Activated CD8-positive, alpha-beta T cell treated with anti-CD3 and anti-CD28 coated beads for 36 hours (primary cell): ENCODE results near the gene KLHDC7A. TPM values are rescaled to one million over a fixed set of nuclear protein-coding genes. Genes with fewer than 3 reads are reported as not detected.

Experiments
- ATAC-seq: fragments of 200-7000 bp; cut with Tn5 transposase; one replicate; pipeline ENCODE4 v1.10.0; 2021; ENCODE audit warnings: mild to moderate bottlenecking, moderate library complexity
- CTCF ChIA-PET: fragments of 350-600 bp; sonication (Branson Sonifier 250); formaldehyde crosslinking; loops from one replicate; lab custom pipeline; 2021; ENCODE audit warnings: antibody characterized with exemption; lab: Charles Lee
- POLR2A ChIA-PET: fragments of 350-600 bp; sonication (Branson Sonifier 250); formaldehyde crosslinking; loops from one replicate; lab custom pipeline; 2021; ENCODE audit warnings: antibody characterized with exemption; lab: Charles Lee
- DNase-seq: peaks from one replicate; pipeline ENCODE4 v3.0.0-alpha.2; 2020
- H3K27ac Mint-ChIP-seq: one replicate; pipeline ENCODE4 v1.8.0; 2021; ENCODE audit warnings: mild to moderate bottlenecking, mixed read lengths
- H3K27me3 Mint-ChIP-seq: one replicate; pipeline ENCODE4 v1.8.0; 2021; ENCODE audit warnings: mixed read lengths
- H3K36me3 Mint-ChIP-seq: one replicate; pipeline ENCODE4 v1.8.0; 2021; ENCODE audit warnings: low read depth, mixed read lengths
- H3K4me1 Mint-ChIP-seq: one replicate; pipeline ENCODE4 v1.8.0; 2021; ENCODE audit warnings: low read depth, mixed read lengths
- H3K4me3 Mint-ChIP-seq: one replicate; pipeline ENCODE4 v1.8.0; 2021; ENCODE audit warnings: mild to moderate bottlenecking, moderate library complexity, mixed read lengths
- H3K9me3 Mint-ChIP-seq: one replicate; pipeline ENCODE4 v1.8.0; 2021; ENCODE audit warnings: mixed read lengths
- intact Hi-C: fragments of 100-400 bp; cut with micrococcal nuclease; formaldehyde crosslinking; loops from one replicate; pipeline ENCODE4 v1.10.0; 2022
- total RNA-seq, 2 experiments: library from RNA; stranded (reverse); gene quantifications; one replicate each; pipeline ENCODE4 v1.2.3, GENCODE V29; 2021
- TF ChIP-seq, protein P1 (sequence below): fragments of 200-600 bp; IDR thresholded peaks from one replicate; pipeline ENCODE4 v1.8.0; 2022; ENCODE audit warnings: antibody characterized with exemption, mild to moderate bottlenecking

Gene KLHDC7A
- total RNA-seq, 2 experiments from 2014 or later, result not detected

DNA sequence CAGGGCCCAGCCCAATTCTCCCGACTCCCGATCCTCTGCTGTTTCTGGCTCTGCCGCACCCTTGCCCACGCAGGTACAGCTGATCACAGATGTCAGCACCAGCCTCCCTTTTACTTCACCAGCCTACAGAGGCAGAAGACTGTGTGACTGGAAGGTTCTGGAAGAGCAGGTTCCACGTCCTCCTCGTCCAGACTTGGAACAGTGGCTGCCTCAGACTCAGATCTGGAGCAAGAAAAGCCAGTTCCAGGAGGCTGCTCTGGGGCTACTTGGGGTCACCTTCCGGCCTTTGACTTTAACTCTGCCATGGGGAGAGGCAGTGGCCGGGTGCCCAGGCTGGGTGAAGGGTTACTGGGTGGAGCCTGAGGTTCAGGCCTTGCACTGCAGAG is 16.1 kb upstream of the KLHDC7A start:
- POLR2A ChIA-PET, result no interaction called here
- intact Hi-C loops, result no loop called here
- Mint-ChIP-seq H3K9me3 (no peaks in the 10 kb centered on the region), H3K4me1 (no peaks in the 10 kb centered on the region), H3K4me3 (no peak overlapping the region), H3K36me3 (no peaks in the 10 kb centered on the region), H3K27me3 (peaks cover 12% of the 10 kb centered on the region), H3K27ac (no peak overlapping the region)
- DNase-seq (no peak), ATAC-seq (no peak)
- CTCF ChIA-PET, result interaction anchor here (1.1 kb wide), 1 partner anchor 117 kb away, joined by 3 read pairs; no protein-coding TSS in a partner anchor
- TF ChIP-seq, protein P1, sequence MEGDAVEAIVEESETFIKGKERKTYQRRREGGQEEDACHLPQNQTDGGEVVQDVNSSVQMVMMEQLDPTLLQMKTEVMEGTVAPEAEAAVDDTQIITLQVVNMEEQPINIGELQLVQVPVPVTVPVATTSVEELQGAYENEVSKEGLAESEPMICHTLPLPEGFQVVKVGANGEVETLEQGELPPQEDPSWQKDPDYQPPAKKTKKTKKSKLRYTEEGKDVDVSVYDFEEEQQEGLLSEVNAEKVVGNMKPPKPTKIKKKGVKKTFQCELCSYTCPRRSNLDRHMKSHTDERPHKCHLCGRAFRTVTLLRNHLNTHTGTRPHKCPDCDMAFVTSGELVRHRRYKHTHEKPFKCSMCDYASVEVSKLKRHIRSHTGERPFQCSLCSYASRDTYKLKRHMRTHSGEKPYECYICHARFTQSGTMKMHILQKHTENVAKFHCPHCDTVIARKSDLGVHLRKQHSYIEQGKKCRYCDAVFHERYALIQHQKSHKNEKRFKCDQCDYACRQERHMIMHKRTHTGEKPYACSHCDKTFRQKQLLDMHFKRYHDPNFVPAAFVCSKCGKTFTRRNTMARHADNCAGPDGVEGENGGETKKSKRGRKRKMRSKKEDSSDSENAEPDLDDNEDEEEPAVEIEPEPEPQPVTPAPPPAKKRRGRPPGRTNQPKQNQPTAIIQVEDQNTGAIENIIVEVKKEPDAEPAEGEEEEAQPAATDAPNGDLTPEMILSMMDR, result no peak

DNA sequence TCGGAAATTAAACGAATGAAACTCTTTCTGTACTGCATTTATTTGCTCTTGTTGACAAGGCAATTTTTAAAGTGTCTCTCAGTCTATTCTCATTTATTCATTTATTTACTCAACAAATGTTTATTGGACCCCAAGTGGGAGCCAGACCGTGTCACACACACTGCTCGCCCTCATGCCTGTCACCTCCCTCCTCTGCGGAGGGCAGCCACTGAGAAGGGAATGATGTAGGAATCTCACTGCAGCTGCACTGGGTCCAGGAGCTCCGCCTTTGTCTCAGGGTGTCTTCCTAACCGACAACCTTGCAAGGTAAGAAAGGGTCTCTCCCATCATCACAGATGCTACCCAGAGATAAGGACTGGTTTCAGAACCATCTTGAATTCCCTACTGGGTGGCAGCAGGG is 14.1 kb upstream of the KLHDC7A start:
- no peak overlapping the region for H3K27ac Mint-ChIP-seq
- TF ChIP-seq, protein P1, result no peak

DNA sequence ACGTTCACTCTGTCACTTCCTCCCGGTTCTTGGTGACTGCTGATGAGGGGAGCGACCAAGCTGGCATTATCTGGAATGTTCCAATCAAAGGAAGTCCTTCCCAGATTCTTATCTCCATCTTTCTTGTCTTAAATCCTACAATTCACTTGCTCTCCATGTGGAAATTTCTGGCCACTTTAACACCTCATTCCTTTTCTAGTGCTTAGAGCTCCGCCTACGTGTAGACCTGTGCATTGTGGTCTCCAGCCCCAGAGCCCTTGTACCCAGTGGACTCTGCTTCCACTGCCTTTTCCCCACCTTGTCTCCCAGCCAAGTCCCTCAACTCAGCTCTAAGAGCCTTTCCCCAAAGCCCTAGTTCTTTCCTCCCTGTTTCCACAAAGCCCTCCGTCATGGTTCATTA is 12.2 kb upstream of the KLHDC7A start:
- ChIA-PET CTCF (no interaction called here), POLR2A (interaction anchor here (0.6 kb wide), 1 partner anchor 65 kb away, joined by 3 read pairs; no protein-coding TSS in a partner anchor)
- no peak for ATAC-seq
- Mint-ChIP-seq H3K9me3 (no peaks in the 10 kb centered on the region), H3K4me3 (no peak overlapping the region), H3K27me3 (peaks cover 2% of the 10 kb centered on the region), H3K27ac (no peak overlapping the region), H3K36me3 (no peaks in the 10 kb centered on the region), H3K4me1 (no peaks in the 10 kb centered on the region)
- TF ChIP-seq, protein P1, result no peak
- no peak for DNase-seq
- intact Hi-C loops, result no loop called here

More for the DNA sequence above, 14.1 kb upstream of the KLHDC7A start:
- H3K4me3 Mint-ChIP-seq, result no peak overlapping the region
- ATAC-seq (no peak), DNase-seq (no peak)
- POLR2A ChIA-PET, result no interaction called here
- H3K4me1 Mint-ChIP-seq, result no peaks in the 10 kb centered on the region
- peaks cover 3% of the 10 kb centered on the region for H3K27me3 Mint-ChIP-seq
- H3K36me3 Mint-ChIP-seq, result no peaks in the 10 kb centered on the region
- intact Hi-C loops, result no loop called here
- CTCF ChIA-PET, result no interaction called here
- no peaks in the 10 kb centered on the region for H3K9me3 Mint-ChIP-seq

DNA sequence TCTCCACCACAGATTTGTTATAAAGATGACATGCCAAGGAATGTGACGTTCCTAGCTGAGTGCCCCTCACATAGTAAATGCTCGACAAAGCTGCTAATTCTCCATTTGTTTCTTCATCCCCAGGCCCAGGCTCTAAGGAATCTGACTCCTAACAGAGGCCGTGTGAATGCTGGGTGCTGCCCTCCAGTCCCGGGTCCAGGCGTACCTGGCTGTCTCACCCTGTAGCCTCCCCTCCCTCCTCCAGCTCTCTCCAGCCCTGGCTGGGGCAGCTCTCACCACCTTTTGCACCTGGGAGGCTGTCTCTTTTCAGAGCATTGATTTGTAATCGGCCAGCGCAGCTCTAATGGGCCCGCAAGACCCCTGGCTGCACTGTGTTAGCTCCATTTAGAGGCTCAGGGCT is 11.2 kb upstream of the KLHDC7A start:
- intact Hi-C loops, result no loop called here
- peaks cover 2% of the 10 kb centered on the region for H3K27me3 Mint-ChIP-seq
- H3K9me3 Mint-ChIP-seq, result no peaks in the 10 kb centered on the region
- CTCF ChIA-PET, result no interaction called here
- no peak overlapping the region for H3K27ac Mint-ChIP-seq
- H3K36me3 Mint-ChIP-seq, result no peaks in the 10 kb centered on the region
- H3K4me3 Mint-ChIP-seq, result no peak overlapping the region
- no peaks in the 10 kb centered on the region for H3K4me1 Mint-ChIP-seq
- POLR2A ChIA-PET, result no interaction called here
- TF ChIP-seq, protein P1, result no peak
- no peak for ATAC-seq
- DNase-seq, result no peak

DNA sequence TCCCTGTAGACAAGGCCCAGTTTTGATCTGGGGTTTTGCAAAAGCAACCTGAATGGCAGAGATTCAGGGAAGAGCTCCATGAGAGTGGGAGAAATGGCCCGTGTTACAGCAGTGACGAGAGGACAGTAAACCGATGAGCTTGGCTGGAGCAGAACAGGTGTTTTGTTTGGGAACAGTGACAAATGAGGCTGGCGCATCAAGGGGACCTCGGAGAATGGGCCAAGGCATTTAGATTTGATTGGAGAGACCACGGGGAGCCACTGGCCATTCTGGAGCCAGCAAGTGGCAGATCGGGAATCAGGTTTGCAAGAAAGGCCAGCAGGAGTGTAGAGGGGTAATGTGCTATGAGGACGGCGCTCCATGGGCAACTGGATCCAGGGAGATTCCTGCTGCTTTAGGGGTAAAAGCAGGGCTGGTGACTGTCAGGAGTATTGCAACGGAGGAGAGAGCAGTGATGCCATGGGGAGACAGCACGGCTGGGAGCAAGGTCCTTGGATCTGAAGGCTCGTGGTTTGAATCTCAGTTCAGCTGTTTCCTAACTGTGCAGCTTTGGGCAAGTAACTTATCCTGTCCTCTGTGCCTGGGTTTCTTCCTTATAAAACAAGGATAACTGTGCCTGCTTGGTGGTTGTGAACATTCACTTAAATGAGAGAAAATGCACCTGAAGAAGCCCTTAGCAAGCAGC is 9.9 kb upstream of the KLHDC7A start:
- H3K9me3 Mint-ChIP-seq, result no peaks in the 10 kb centered on the region
- intact Hi-C loops, result no loop called here
- no peak for DNase-seq
- no peaks in the 10 kb centered on the region for H3K36me3 Mint-ChIP-seq
- peaks cover 2% of the 10 kb centered on the region for H3K27me3 Mint-ChIP-seq
- no peak for ATAC-seq
- POLR2A ChIA-PET, result no interaction called here
- TF ChIP-seq, protein P1, result no peak
- no peaks in the 10 kb centered on the region for H3K4me1 Mint-ChIP-seq
- CTCF ChIA-PET, result no interaction called here
- no peak overlapping the region for H3K4me3 Mint-ChIP-seq
- no peak overlapping the region for H3K27ac Mint-ChIP-seq
